ENCODE results near the gene CALD1. TPM values are rescaled to one million over a fixed set of nuclear protein-coding genes. Genes with fewer than 3 reads are reported as not detected.
A peak's percentile ranks its signal among the peaks of the same experiment; 100 is the strongest.

Gene CALD1
- total RNA-seq, 3 donors from 2014 or later = 252 to 335 (median 266) TPM

- Histone ChIP-seq H3K9me3 (no peaks in the 10 kb centered on the region), H3K27me3 (no peaks in the 10 kb centered on the region), H3K4me3 (peak overlapping the region in 1 of 3 donors; percentile 4), H3K4me1 (peaks cover 5 to 7% of the 10 kb centered on the region in 2 donors), H3K27ac (peak overlapping the region in 1 of 2 donors; percentile 1), H3K36me3 (no peaks in the 10 kb centered on the region)
- no peak for TF ChIP-seq POLR2AphosphoS5 (IDR thresholded peaks at IDR 0.05)
- TF ChIP-seq POLR2A (IDR thresholded peaks at IDR 0.05) = no peak
- TF ChIP-seq CTCF (IDR thresholded peaks at IDR 0.05) = no peak
- no peak for DNase-seq (ENCODE audit: low spot score in 2 of 2)
- intact Hi-C loops (cut with DNase I; ENCODE audit: low total_unique reads) = no loop called here
Measured at GRCh38 chr7:134785842-134786241, 6.4 kb downstream of the CALD1 start.

- Histone ChIP-seq H3K4me1 (peaks cover 5 to 7% of the 10 kb centered on the region in 2 donors), H3K27ac (peak overlapping the region; percentile 3 to 20), H3K36me3 (no peaks in the 10 kb centered on the region), H3K9me3 (no peaks in the 10 kb centered on the region), H3K4me3 (peak overlapping the region in 1 of 3 donors; percentile 29), H3K27me3 (no peaks in the 10 kb centered on the region)
- DNase-seq (ENCODE audit: low spot score in 2 of 2) = no peak
- intact Hi-C loops (cut with DNase I; ENCODE audit: low total_unique reads) = no loop called here
- TF ChIP-seq CTCF (IDR thresholded peaks at IDR 0.05) (no peak), POLR2AphosphoS5 (IDR thresholded peaks at IDR 0.05) (no peak), POLR2A (IDR thresholded peaks at IDR 0.05) (no peak)
Measured at GRCh38 chr7:134787064-134787463, 7.6 kb downstream of the CALD1 start.

GRCh38 chr7:134787720-134788119 is 8.3 kb downstream of the CALD1 start:
- intact Hi-C loops (cut with DNase I; ENCODE audit: low total_unique reads) = no loop called here
- Histone ChIP-seq H3K4me1 (peaks cover 5 to 7% of the 10 kb centered on the region in 2 donors), H3K9me3 (no peaks in the 10 kb centered on the region), H3K4me3 (no peak overlapping the region), H3K27me3 (no peaks in the 10 kb centered on the region), H3K27ac (peak overlapping the region; percentile 3), H3K36me3 (no peaks in the 10 kb centered on the region)
- no peak for DNase-seq (ENCODE audit: low spot score in 2 of 2)
- TF ChIP-seq CTCF (IDR thresholded peaks at IDR 0.05) (no peak), POLR2A (IDR thresholded peaks at IDR 0.05) (no peak), POLR2AphosphoS5 (IDR thresholded peaks at IDR 0.05) (no peak)

- Histone ChIP-seq H3K4me1 (peaks cover 5 to 7% of the 10 kb centered on the region in 2 donors), H3K27me3 (no peaks in the 10 kb centered on the region), H3K27ac (peak overlapping the region; percentile 37 to 54), H3K9me3 (no peaks in the 10 kb centered on the region), H3K36me3 (no peaks in the 10 kb centered on the region), H3K4me3 (peak overlapping the region in 1 of 3 donors; percentile 23)
- intact Hi-C loops (cut with DNase I; ENCODE audit: low total_unique reads) = no loop called here
- no peak for DNase-seq (ENCODE audit: low spot score in 2 of 2)
- TF ChIP-seq POLR2AphosphoS5 (IDR thresholded peaks at IDR 0.05) (no peak), CTCF (IDR thresholded peaks at IDR 0.05) (no peak), POLR2A (IDR thresholded peaks at IDR 0.05) (no peak)
Measured at GRCh38 chr7:134788191-134788590, 8.8 kb downstream of the CALD1 start.

- H3K4me3 ChIP-seq = peak overlapping the region in 1 of 3 donors; percentile 49
Measured at GRCh38 chr7:134789967-134790685, 10.7 kb downstream of the CALD1 start.

More at GRCh38 chr7:134789967-134790685, 10.7 kb downstream of the CALD1 start:
- Histone ChIP-seq H3K27ac (peak overlapping the region; percentile 81 to 93), H3K27me3 (no peaks in the 10 kb centered on the region), H3K4me1 (peaks cover 0 to 7% of the 10 kb centered on the region in 2 donors), H3K9me3 (no peaks in the 10 kb centered on the region), H3K36me3 (no peaks in the 10 kb centered on the region)
- TF ChIP-seq POLR2A (IDR thresholded peaks at IDR 0.05) = no peak
- peak in 1 of 3 donors; percentile 73 for TF ChIP-seq POLR2AphosphoS5 (IDR thresholded peaks at IDR 0.05)
- no peak for TF ChIP-seq CTCF (IDR thresholded peaks at IDR 0.05)
- intact Hi-C loops (cut with DNase I; ENCODE audit: low total_unique reads) = no loop called here
- DNase-seq (ENCODE audit: low spot score in 2 of 2) = no peak
